Keratinocyte (primary cell): ENCODE results near the gene TTR. TPM values are rescaled to one million over a fixed set of nuclear protein-coding genes. Genes with fewer than 3 reads are reported as not detected.

Experiments used
- DNase-seq: peaks from one replicate; pipeline ENCODE4 v3.0.0-alpha.2; 2011; ENCODE audit warnings: low read depth, missing footprints, low spot score
- FAIRE-seq: peaks from 2 replicates; lab custom pipeline; 2011; peaks lifted over from hg19 to GRCh38; lab: Jason Lieb, UNC
- H2AFZ ChIP-seq: 2 replicates; pipeline ENCODE4 v1.6.0; 2012; ENCODE audit warnings: low read length, control low read depth, inconsistent platforms; ENCODE audit not compliant: control insufficient read depth
- H3K27ac ChIP-seq: 2 replicates; pipeline ENCODE4 v1.5.1; 2011; ENCODE audit warnings: low read length; ENCODE audit not compliant: control insufficient read depth, insufficient read depth
- H3K27me3 ChIP-seq: 3 replicates; pipeline ENCODE4 v1.6.0; 2011; ENCODE audit warnings: low read length; ENCODE audit not compliant: control insufficient read depth, insufficient read depth; ENCODE audit errors: extremely low read depth
- H3K36me3 ChIP-seq, 2 experiments: 2 replicates in 1 of 2; 3 replicates in 1 of 2; pipeline ENCODE4 v1.5.1; 2011; ENCODE audit warnings: low read length in 2 of 2, mild to moderate bottlenecking in 1 of 2; ENCODE audit not compliant: control insufficient read depth in 2 of 2, insufficient read depth in 2 of 2; ENCODE audit errors: extremely low read depth in 1 of 2
- H3K4me1 ChIP-seq: 3 replicates; pipeline ENCODE4 v1.5.1; 2011; ENCODE audit warnings: low read length; ENCODE audit not compliant: control insufficient read depth, insufficient read depth; ENCODE audit errors: extremely low read depth
- H3K4me2 ChIP-seq: 3 replicates; pipeline ENCODE4 v1.6.0; 2011; ENCODE audit warnings: low read depth, low read length; ENCODE audit not compliant: control insufficient read depth, insufficient read depth; ENCODE audit errors: extremely low read depth
- H3K4me3 ChIP-seq, 3 experiments: fragments of 200-600 bp in 1 of 3; sonication (generic) in 1 of 3; 2 replicates in 2 of 3; 3 replicates in 1 of 3; pipeline ENCODE4 v1.5.1; 2011 to 2016; ENCODE audit warnings: low read length in 3 of 3, mild to moderate bottlenecking in 3 of 3, control low read depth in 2 of 3, inconsistent platforms in 1 of 3, low read depth in 1 of 3, mixed read lengths in 1 of 3, mixed run types in 1 of 3, moderate library complexity in 1 of 3; ENCODE audit not compliant: control insufficient read depth in 2 of 3, insufficient read depth in 2 of 3; ENCODE audit errors: extremely low read depth in 1 of 3
- H3K79me2 ChIP-seq: 2 replicates; pipeline ENCODE4 v1.6.0; 2012; ENCODE audit warnings: low read length; ENCODE audit not compliant: control insufficient read depth, insufficient read depth
- H3K9ac ChIP-seq: 3 replicates; pipeline ENCODE4 v1.6.0; 2011; ENCODE audit warnings: low read length; ENCODE audit not compliant: control insufficient read depth, insufficient read depth; ENCODE audit errors: extremely low read depth
- H3K9me1 ChIP-seq: 3 replicates; pipeline ENCODE4 v1.6.0; 2011; ENCODE audit warnings: low read length; ENCODE audit not compliant: control insufficient read depth, insufficient read depth; ENCODE audit errors: extremely low read depth
- H3K9me3 ChIP-seq: 2 replicates; pipeline ENCODE4 v1.5.1; 2012; ENCODE audit warnings: low read depth, low read length; ENCODE audit not compliant: control insufficient read depth
- H4K20me1 ChIP-seq: 3 replicates; pipeline ENCODE4 v1.6.0; 2011; ENCODE audit warnings: low read length; ENCODE audit not compliant: control insufficient read depth, insufficient read depth; ENCODE audit errors: extremely low read depth
- CTCF ChIP-seq, 3 experiments: IDR thresholded peaks in 1 of 3; conservative IDR thresholded peaks in 1 of 3; optimal IDR thresholded peaks in 1 of 3; 2 replicates in 2 of 3; 3 replicates in 1 of 3; pipeline versions ENCODE3 to v1.5.1; 2011; ENCODE audit warnings: low read length in 3 of 3, mild to moderate bottlenecking in 3 of 3, moderate library complexity in 2 of 3, control low read depth in 1 of 3, inconsistent platforms in 1 of 3; ENCODE audit not compliant: insufficient read depth in 2 of 3; ENCODE audit errors: extremely low read depth in 1 of 3
- EZH2 ChIP-seq: IDR thresholded peaks from one replicate; pipeline ENCODE4 v1.6.1; 2012; ENCODE audit warnings: inconsistent platforms, mild to moderate bottlenecking, low read length, moderate library complexity
- dilution Hi-C: fragments of 300-500 bp; cut with MboI; formaldehyde crosslinking; loops from one replicate; pipeline ENCODE4 v1.7.0; 2020; ENCODE audit warnings: low sequenced_read_pairs; ENCODE audit not compliant: extremely low pct_ligation_motif_present
- polyA plus RNA-seq, 5 experiments: library from polyadenylated mRNA; depleted of rRNA in 3 of 5; stranded (reverse) in 3 of 5; stranded (forward) in 1 of 5; unstranded in 1 of 5; fragments of >200 nt; gene quantifications; 1 replicate in 1 of 5; 2 replicates in 3 of 5; 3 replicates in 1 of 5; pipeline versions ENCODE4 v1.2.1 to v1.2.3, GENCODE V29; 2011 to 2012; ENCODE audit warnings: missing spikeins in 2 of 5, low read depth in 1 of 5, low replicate concordance in 1 of 5

TTR gene
- polyA plus RNA-seq, 1 donor (not counting 4 experiments of a cell fraction or from before 2014, with no cell fraction given) = not detected

- Histone ChIP-seq H3K9me3 (no peaks in the 10 kb centered on the region), H4K20me1 (no peaks in the 10 kb centered on the region), H3K4me2 (no peak overlapping the region), H3K36me3 (no peaks in the 10 kb centered on the region), H3K4me3 (no peak overlapping the region), H3K4me1 (peaks cover 8% of the 10 kb centered on the region), H2AFZ (no peak overlapping the region), H3K79me2 (no peaks in the 10 kb centered on the region), H3K9me1 (no peaks in the 10 kb centered on the region), H3K27ac (no peak overlapping the region), H3K9ac (no peak overlapping the region), H3K27me3 (no peaks in the 10 kb centered on the region)
- dilution Hi-C loops = no loop called here
- TF ChIP-seq CTCF (optimal IDR thresholded peaks at IDR 0.05 in 1 of 3, IDR thresholded peaks at IDR 0.05 in 1 of 3, conservative IDR thresholded peaks at IDR 0.05 in 1 of 3; ENCODE audit: extremely low read depth in 1 of 3, insufficient read depth in 2 of 3, low read length in 3 of 3) (no peak), EZH2 (no peak)
- no peak for FAIRE-seq
- no peak for DNase-seq
Measured at GRCh38 chr18:31592506-31593157, 955 bp downstream of the TTR start.

DNA sequence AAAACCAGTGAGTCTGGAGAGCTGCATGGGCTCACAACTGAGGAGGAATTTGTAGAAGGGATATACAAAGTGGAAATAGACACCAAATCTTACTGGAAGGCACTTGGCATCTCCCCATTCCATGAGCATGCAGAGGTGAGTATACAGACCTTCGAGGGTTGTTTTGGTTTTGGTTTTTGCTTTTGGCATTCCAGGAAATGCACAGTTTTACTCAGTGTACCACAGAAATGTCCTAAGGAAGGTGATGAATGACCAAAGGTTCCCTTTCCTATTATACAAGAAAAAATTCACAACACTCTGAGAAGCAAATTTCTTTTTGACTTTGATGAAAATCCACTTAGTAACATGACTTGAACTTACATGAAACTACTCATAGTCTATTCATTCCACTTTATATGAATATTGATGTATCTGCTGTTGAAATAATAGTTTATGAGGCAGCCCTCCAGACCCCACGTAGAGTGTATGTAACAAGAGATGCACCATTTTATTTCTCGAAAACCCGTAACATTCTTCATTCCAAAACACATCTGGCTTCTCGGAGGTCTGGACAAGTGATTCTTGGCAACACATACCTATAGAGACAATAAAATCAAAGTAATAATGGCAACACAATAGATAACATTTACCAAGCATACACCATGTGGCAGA is 3.6 kb downstream of the TTR start:
- Histone ChIP-seq H3K9me1 (no peaks in the 10 kb centered on the region), H3K36me3 (no peaks in the 10 kb centered on the region), H3K79me2 (no peaks in the 10 kb centered on the region), H3K9me3 (no peaks in the 10 kb centered on the region), H3K4me2 (no peak overlapping the region), H2AFZ (no peak overlapping the region), H3K9ac (no peak overlapping the region), H4K20me1 (no peaks in the 10 kb centered on the region), H3K27me3 (no peaks in the 10 kb centered on the region), H3K4me3 (no peak overlapping the region), H3K4me1 (peaks cover 8% of the 10 kb centered on the region), H3K27ac (no peak overlapping the region)
- dilution Hi-C loops = no loop called here
- no peak for FAIRE-seq
- DNase-seq = no peak
- no peak for TF ChIP-seq EZH2
- TF ChIP-seq CTCF (optimal IDR thresholded peaks at IDR 0.05 in 1 of 3, IDR thresholded peaks at IDR 0.05 in 1 of 3, conservative IDR thresholded peaks at IDR 0.05 in 1 of 3; ENCODE audit: extremely low read depth in 1 of 3, insufficient read depth in 2 of 3, low read length in 3 of 3) = no peak
